ENCODE measurements around the gene EXOSC5.
"Not testable (repeated sequence)": the region's sequence is repeated elsewhere in the genome, so short reads cannot be mapped to it uniquely, and the experiment has no call there.

EXOSC5 gene

GRCh38 chr19:41403181-41403970, 6.2 kb upstream of the EXOSC5 start:
- DNase-seq = no peak

DNA sequence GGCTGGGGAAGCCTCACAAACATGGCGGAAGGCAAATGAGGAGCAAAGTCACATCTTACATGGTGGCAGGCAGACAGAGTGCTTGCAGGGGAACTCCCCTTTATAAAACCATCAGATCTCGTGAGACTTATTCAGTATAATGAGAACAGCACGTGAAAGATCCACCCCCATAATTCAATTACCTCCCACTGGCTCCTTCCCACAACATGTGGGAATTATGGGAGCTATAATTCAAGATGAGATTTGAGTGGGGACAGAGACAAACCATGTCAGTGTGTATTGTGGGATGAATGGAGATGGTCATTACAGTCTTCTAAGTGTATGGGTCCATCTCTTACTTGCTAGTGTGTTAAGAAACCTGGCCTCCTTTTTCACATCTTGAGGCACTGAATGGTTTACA, 4.9 kb upstream of the EXOSC5 start:
- DNase-seq = no peak

- no peak for DNase-seq
Observed at GRCh38 chr19:41401483-41401882, 4.3 kb upstream of the EXOSC5 start.

- DNase-seq = no peak
Observed at GRCh38 chr19:41399525-41399924, 2.4 kb upstream of the EXOSC5 start.

GRCh38 chr19:41399091-41399490, 1.9 kb upstream of the EXOSC5 start:
- DNase-seq = no peak

DNA sequence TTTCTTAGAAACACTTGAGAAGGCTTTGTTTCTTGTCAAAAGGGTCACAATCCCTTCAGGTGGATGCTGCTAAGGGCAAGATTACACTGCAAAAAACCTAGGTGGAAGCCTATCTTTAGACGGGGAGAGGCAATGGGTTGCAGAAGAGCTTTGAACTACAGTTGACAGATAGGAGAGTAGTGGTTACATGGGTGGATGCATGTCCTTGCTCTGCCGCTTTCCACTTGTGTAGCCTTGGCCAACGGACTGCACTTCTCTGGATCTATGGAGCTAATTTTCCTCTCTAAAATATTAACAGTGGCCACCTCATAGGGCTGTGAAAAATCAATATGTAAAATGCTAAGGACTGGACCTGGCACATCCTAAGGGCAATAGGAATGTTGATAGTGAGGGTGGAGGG, 1.4 kb upstream of the EXOSC5 start:
- no peak for DNase-seq

DNA sequence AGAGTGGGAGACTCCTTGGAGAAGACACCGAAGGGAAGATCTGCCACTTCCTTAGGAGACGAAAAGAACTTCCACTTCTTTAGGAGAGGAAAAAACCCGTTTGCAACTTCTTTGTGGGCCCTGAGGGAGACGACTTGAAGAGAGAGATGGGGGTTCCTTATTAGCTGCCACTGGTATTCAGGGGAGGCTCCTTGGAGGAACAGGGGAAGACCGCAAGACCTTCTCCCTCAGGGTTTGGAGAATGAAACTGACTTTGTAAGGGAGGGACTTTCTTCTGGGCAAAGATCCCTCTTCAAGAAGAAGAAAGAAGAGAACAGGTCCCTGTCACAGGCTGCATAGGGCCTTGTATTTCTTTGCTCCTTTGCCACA, 875 bp upstream of the EXOSC5 start:
- DNase-seq = peak; percentile 4

DNA sequence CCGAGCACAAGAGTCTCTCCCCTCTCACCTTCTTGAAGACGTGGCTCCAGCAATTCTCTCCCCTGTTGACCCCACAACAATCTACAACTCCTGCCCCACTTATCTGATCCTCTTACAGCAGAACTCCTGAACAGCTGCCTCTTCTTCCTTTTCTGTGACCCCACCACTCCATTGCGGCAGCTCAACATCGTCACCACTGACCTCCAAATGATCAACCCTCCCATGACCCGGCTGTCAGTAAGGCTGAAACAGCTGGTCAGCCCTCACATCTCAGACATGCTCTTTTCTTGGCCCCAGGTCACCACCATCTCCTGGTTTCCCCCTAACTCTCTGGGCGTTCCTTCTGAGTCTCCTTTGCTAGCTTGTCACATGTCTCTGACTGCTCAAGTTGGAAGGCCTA, 1.8 kb downstream of the EXOSC5 start:
- no peak for DNase-seq

DNA sequence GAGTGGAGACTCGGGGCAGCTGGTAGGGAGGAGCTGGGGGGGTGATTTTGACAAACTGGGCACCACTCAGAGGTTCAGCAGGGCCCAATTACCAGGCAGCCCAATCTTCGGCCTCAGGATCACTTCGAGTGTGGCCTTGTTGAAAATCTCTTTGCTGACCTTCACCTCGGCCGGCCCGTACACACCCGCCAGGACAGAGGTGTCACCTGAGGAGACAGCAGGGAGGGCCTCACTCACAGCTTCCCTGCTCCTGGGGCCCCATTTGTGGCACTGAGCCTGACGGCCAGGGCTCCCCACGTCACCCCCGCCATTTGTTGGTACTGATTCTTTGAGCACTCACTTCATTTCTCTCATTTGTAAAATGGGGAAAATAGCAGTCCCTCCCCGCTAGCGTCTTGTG, 4.4 kb downstream of the EXOSC5 start:
- DNase-seq = no peak

DNA sequence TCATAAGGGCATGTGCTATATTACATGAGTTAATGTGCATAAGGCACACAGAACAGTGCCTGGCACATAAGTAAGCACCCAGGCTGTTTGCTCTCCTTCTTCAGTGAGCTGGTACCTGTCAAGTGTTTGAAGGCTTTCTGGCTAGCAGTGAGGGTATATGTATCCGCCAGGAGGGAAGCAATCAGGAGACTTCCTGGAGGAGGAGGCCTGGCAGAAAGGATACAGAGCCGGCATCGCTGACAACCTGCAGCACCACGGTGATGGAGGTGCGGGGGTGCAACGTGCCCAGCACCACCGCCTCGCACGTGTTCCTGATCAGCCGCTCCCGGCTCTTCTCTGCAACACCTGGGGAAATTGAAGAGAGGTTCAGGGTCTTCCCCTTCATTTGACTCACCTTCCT, 5.5 kb downstream of the EXOSC5 start:
- DNase-seq = no peak

GRCh38 chr19:41386442-41386841, 10.7 kb downstream of the EXOSC5 start:
- DNase-seq = no peak

DNA sequence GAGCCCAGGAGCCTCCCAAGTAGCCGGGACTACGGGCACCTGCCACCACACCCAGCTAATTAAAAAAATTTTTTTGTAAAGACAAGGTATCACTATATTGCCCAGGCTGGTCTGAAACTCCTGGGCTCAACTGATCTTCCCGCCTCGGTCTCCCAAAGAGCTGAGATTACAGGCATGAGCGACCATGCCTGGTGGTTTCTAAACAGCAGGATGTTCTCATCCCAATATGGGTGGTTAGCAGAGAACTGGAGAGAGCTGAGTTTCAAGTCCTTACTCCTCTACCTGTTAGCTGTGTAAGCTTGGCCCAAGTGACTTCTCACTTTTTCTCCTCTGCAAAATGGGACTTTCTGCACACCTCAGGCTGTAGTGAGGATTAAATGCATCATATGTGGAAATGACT, 12.8 kb downstream of the EXOSC5 start:
- DNase-seq = no peak

DNA sequence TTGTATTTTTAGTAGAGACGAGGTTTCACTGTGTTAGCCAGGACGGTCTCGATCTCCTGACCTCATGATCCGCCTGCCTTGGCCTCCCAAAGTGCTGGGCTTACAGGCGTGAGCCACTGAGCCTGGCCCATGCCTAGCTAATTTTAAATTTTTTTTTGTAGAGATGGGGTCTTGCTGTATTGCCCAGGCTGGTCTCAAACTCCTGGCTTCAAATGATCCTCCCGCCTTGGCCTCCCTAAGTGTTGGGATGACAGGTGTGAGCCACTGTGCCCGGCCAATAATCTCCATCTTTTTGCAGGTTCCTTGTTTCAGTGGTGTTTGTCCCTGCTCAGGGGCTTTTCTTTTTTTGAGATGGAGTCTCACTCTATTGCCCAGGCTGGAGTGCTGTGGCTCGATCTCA, 15.6 kb downstream of the EXOSC5 start:
- DNase-seq = not testable (repeated sequence)

DNA sequence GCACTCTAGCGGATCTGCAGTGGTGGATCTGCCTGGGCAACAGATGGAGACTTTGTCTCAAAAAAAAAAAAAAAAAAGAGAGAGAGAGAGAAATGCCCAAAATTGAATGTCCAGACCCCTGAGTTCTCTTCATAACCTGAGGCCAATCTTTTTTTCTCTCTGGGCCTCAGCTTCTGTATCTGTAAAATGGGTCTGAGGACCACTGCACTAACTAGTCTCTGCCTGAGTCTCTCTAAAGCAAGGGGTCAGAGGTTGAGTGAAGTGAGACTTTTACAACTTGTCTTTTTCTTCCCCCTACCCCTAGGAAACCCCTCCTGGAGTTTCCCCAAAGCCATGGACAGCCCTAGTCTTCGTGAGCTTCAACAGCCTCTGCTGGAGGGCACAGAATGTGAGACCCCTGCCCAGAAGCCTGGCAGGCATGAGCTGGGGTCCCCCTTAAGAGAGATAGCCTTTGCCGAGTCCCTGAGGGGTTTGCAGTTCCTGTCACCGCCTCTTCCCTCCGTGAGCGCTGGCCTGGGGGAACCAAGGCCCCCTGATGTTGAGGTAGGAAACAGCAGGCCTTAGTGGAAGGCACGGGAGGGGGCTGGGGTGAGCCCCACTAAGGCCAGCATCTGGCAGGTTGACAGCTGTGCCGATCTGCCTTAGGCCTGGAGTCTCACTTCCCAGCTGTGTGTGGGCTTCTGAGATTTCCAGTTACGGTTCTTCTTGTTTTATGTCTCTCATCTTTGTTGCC, 19.0 kb downstream of the EXOSC5 start:
- DNase-seq = no peak

- DNase-seq = peak; percentile 20
Observed at GRCh38 chr19:41376998-41377365, 20.2 kb downstream of the EXOSC5 start.

DNA sequence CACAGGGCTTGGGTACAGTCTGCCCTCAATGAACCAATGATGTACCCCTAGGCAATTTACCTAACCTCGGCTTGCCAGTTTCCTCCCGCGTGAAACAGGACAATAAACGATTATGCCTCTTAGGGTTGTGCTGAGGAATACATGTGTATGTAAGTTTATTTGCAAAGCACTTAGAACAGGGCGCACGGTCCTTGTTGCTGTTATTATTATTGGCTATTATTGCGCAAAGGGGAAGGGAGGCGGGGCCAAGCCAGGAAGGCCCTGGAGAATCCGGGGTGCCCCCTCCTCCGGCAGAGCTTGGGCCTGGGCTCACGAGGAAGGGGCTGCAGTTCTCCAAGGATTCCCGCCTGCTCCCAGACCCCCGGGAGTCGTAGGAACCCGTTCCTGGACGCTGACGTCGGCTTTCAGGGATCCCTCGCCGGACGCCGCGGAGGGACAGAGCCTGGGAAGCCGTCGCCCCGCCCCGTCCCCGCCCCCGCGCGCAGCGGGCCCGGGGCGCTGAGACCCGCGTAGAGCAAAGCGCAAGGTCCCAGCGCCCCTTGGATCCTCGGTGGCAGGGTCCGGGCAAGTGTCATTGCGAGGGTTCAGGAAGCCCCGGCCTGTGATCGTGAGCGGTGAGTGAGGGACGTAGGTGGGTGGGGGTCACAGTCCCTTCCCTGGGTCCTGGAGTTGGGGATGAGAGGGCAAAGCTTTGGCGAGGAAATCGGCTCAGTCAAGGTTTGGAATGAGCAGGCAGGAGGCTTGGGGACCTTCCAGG, 20.7 kb downstream of the EXOSC5 start, which contains the start of gene TMEM91:
Gene TMEM91 (plus strand): TSS at position 293 of the 757 bp plus-strand sequence. CDS start 1,777 bp downstream, outside the sequence.
- peak; percentile 46 for DNase-seq

- no peak for DNase-seq
Observed at GRCh38 chr19:41373993-41374392, 23.2 kb downstream of the EXOSC5 start.

DNA sequence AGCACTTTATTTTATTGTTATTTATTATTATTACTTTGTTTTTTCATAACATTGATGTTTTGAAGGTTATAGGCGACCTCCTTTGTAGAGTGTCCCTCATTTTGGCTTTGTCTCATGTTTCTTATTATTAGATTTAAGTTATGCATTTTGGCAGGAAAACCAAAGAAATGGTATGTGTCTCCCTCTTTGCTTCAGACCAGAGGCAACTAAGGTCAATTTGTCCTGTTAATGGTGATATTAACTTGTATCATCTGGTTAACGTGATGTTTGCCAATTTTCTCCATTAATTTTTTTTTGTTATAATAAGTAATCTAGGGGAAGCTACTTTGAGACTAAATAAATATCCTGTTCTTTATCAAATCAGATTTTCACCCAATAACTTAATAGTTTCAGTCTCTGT, 24.7 kb downstream of the EXOSC5 start:
- DNase-seq = no peak

DNA sequence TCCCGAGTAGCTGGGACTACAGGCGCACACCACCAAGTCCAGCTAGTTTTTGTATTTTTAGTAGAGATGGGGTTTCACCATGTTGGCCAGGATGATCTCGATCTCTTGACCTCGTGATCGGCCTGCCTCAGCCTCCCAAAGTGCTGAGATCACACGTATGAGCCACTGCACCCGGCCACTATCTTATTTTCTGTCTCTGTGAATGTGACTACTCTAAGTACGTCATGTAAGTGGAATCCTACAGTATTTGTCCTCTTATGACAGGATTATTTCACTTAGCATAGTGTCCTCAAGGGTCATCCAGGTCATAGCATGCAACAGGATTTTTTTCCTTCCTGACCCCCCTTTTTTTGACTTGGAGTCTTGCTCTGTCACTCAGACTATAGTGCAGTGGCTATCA, 25.6 kb downstream of the EXOSC5 start:
- DNase-seq = no peak

- DNase-seq = not testable (repeated sequence)
Observed at GRCh38 chr19:41371119-41371518, 26.0 kb downstream of the EXOSC5 start.

GRCh38 chr19:41369769-41370168, 27.4 kb downstream of the EXOSC5 start:
- no peak for DNase-seq

DNA sequence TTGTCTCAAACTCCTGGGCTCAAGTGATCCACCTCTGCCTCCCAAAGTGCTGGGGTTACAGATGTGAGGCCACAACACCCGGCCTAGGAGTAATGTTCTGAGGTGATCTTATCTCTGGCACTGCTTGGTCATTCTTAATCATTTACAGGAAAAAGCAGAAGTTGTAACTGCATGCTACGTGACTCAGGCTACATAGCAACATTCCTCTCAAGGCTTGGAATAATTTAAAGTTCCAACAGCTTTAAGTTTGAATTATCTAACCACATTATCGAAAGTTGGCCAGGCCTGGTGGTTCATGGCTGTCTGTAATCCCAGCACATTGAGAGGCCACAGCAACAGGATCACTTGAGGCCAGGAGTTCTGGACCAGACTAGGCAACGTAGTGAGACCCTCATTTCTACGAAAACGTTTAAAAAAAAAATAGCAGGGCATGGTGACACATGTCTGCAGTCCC, 29.3 kb downstream of the EXOSC5 start:
- DNase-seq = no peak

DNA sequence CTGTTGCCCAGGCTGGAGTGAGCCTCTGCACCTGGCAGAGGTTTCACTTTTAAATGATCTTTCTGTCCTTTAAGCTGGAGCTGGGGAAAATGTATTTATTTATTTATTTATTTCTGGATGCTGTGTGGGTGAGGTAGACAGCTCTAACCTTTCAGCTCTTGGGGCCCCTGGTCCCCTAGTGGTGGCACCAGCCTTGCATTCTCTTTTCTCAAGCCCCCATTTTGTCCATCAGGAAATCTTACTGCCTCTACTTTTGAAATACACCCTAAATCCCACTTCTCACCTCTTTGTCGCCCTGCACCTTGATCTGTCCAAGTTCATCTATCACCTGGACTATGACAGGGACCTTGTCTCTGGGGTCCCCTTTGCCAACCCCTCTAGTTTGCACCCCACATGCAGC, 31.1 kb downstream of the EXOSC5 start:
- DNase-seq = no peak
